Gastrocnemius medialis (tissue), 4 donors: Measurements from ENCODE around the gene TRAIP.

Experiments used
- POLR2A ChIP-seq, 2 donors: fragments of 450-650 bp; IDR thresholded peaks; one replicate each; pipeline ENCODE4 v1.6.1; 2017; ENCODE audit warnings: antibody characterized with exemption in 2 of 2, mild to moderate bottlenecking in 2 of 2, moderate library complexity in 2 of 2
- TF ChIP-seq, protein P1 (sequence below), 5 experiments: fragments of 450-650 bp in 3 of 5; fragments of 200-600 bp in 2 of 5; sonication (generic) in 2 of 5; IDR thresholded peaks in 4 of 5; conservative IDR thresholded peaks in 1 of 5; 1 replicate in 4 of 5; 2 replicates in 1 of 5; pipeline ENCODE4 v1.5.1; 2016 to 2019; ENCODE audit warnings: antibody characterized with exemption in 5 of 5, mild to moderate bottlenecking in 3 of 5, moderate library complexity in 3 of 5

DNA sequence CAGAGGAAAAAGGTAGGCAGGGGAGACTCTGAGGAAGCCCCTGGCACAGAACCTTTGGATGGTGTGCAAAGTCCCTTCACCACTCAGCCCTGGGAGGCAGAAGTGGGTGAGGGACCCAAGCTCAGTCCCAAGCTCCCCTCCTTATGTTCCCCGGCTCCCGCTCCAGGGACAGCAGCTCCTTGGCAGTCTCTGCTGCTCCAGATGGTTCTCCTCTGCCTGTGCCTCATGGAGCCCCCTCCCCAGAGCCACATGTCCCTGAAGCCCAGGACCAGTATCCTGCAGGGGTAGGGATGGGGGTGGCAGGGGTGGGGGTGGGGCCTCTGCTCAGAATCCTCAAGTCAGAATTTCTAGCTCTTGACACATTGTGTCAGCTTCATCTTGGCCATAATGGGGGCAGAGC lies 21.4 kb upstream of the TRAIP start:
- TF ChIP-seq, protein P1, sequence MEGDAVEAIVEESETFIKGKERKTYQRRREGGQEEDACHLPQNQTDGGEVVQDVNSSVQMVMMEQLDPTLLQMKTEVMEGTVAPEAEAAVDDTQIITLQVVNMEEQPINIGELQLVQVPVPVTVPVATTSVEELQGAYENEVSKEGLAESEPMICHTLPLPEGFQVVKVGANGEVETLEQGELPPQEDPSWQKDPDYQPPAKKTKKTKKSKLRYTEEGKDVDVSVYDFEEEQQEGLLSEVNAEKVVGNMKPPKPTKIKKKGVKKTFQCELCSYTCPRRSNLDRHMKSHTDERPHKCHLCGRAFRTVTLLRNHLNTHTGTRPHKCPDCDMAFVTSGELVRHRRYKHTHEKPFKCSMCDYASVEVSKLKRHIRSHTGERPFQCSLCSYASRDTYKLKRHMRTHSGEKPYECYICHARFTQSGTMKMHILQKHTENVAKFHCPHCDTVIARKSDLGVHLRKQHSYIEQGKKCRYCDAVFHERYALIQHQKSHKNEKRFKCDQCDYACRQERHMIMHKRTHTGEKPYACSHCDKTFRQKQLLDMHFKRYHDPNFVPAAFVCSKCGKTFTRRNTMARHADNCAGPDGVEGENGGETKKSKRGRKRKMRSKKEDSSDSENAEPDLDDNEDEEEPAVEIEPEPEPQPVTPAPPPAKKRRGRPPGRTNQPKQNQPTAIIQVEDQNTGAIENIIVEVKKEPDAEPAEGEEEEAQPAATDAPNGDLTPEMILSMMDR (IDR thresholded peaks at IDR 0.05 in 4 of 5, conservative IDR thresholded peaks at IDR 0.05 in 1 of 5): no peak
- no peak for TF ChIP-seq POLR2A (IDR thresholded peaks at IDR 0.05)
